Activated CD8-positive, alpha-beta memory T cell treated with anti-CD3 and anti-CD28 coated beads, Interleukin-2, amount 50 U/mL, for 4 hours (primary cell): ENCODE data around the gene MERTK.
"Not testable (repeated sequence)": the region's sequence is repeated elsewhere in the genome, so short reads cannot be mapped to it uniquely, and the experiment has no call there.

ENCODE experiments used
- DNase-seq: peaks from one replicate; pipeline ENCODE4 v3.0.0-alpha.2; 2020

Gene MERTK

DNA sequence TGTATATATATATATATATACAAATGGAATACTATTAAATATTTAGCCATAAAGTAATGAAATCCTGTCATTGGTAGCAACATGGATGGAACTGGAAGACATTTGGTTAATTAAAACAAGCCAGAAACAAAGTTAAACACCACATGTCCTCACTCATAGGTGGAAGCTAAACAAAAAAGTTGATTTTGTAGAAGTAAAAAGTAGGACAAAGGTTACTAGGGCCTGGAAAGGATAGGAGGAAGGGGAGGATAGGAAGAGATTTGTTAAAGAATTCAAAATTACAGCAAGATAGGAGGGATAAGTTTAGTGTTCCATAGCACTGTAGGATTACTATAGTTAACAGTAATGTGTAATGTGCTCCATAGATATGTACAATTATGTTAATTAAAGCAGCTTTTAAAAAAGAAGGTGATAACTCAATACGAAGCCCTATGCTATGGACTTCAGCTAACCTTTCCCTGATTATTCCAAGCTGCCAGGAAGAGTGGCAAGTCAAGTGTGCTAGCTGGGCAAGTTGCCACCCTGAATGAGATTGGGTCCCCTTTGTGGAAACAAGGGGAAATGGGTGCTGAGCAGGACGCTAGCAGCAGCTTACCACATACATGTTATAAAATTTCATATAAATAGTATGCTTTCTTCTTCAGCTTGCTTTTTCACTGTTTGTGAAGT, 12.3 kb downstream of the MERTK start:
- DNase-seq = no peak

- not testable (repeated sequence) for DNase-seq
These were observed 13.0 kb downstream of the MERTK start for GRCh38 chr2:111911295-111911977.

- DNase-seq = no peak
These were observed 14.1 kb downstream of the MERTK start for GRCh38 chr2:111912547-111912946.

DNA sequence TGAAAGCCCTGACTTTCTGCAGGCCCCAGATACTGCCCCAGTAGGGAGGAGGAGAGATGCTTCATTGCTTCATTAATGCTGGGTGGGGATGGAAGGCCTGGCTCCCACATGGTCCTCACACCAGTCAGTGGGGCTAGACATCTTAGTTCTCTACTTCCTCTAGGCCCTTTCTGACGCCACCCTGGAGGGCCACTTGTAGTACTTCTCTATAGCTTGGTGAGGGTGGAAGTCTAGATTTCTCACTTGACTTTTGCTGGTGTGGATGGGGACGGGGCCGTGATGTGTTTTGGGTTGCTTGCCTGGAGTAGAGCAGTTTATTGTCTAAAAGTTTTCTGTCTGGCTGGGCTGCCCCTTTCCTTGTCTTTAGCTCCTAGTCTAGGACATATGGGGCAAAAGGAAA, 18.7 kb downstream of the MERTK start:
- DNase-seq = no peak

- DNase-seq = no peak
These were observed 20.0 kb downstream of the MERTK start for GRCh38 chr2:111918383-111918806.

DNA sequence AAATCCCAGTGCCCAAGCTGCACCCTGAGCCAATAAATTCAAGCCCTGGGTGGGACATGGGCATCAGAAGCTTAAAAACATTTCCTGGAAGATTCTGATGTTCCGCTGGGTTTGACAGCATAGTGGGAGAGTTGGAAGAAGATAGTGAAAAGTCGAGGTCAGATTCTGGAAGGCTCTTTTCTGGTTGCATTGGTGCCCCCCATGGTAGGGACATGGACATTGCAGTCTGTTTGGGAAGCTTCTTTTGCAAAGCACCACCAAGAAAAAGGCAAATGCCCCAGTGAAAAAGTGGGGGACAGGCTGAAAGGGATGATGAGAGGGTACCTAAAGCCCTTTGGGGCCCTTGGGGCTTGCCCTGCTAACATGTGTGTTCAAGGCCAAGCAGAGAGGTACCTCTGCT, 21.0 kb downstream of the MERTK start:
- no peak for DNase-seq

DNA sequence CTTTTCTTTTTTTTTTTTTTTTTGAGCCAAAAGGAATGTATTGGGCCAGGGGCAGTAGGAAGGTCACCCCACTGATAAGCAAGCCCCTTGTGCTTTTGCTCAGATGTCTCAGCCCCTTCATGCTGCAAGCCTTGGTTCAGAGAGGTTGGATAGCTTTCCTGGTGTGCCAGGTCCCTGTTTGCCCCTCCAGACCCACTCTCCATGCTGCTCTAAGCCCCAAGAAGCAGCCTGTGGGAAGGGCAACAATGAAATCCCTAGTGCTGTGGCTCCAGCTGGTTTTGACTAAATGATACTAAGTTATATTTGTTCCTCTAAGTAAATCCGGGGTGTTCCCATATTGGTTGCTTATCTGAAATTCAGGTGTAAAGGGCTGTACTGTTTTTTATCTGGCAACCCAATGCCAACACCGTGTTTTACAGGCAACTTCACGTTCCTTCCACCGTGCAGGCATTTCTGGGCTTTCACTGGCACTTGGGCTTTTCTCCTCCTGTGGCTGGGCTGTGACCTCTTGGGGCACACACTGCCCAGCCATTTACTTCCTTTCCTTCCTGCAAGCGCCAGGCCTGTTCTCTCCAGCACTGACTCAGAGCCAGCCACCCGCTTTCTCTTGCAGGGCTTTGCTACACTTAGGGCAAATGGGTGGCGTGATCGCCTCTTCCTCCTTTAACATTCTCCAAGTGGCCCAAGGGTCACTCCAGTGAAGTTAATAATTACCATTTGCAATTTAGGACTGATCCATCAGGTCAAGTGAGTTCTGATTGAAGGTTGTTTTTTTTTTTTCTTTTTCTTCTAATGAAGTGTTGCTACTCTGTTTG, 21.6 kb downstream of the MERTK start:
- no peak for DNase-seq

- DNase-seq = no peak
These were observed 24.9 kb downstream of the MERTK start for GRCh38 chr2:111923276-111923804.

GRCh38 chr2:111924617-111925107, 26.3 kb downstream of the MERTK start:
- no peak for DNase-seq

- DNase-seq = no peak
These were observed 29.3 kb downstream of the MERTK start for GRCh38 chr2:111927723-111928122.

DNA sequence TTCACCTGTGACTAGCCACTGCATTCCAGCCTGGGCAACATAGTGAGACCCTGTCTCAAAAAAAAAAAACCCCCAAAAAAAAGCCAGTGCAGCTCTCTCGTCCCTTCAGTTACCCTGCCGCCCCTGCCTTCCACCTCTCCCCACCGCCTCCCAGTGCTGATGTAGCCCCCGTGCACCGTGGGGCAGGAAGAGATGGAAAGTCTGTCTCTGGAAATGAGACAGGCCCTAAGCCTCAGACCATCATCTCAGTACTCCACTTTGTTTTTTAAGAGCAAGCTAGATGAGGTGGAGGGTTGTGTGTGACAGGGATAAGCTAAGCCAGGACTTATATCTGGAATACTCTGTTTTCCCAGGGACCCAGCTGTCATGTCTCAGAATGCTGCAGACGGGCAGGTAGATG, 32.0 kb downstream of the MERTK start:
- no peak for DNase-seq

GRCh38 chr2:111930875-111931274, 32.5 kb downstream of the MERTK start:
- no peak for DNase-seq

GRCh38 chr2:111932841-111933291, 34.5 kb downstream of the MERTK start:
- no peak for DNase-seq

DNA sequence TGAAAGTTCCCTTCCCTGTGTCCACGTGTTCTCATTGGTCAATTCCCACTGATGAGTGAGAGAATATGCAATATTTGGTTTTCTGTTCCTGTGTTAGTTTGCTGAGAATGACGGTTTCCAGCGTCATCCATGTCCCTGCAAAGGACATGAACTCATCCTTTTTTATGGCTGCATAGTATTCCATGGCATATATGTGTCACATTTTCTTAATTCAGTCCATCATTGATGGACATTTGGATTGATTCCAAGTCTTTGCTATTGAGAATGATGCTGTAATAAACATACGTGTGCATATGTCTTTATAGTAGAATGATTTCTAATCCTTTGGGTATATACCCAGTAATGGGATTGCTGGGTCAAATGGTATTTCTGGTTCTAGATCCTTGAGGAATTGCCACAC, 35.5 kb downstream of the MERTK start:
- DNase-seq = not testable (repeated sequence)

DNA sequence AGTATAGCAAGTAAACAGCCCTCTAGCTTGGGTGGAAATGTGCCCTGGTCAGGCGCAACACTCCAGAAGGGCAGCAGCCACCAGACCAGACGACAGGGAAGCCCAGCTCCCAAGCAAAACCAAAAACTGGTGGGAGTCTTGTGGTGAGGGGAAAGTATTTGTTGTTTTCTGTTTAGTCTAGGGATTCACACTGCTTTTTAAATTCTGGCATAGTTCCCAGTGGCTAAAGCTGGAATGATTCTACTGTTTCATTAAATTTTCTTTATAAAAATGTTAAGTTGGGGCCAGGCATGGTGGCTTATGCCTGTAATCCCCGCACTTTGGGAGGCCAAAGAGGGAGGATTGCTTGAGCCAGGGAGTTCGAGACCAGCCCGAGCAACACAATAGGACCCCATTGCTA, 38.5 kb downstream of the MERTK start:
- no peak for DNase-seq

- no peak for DNase-seq
These were observed 40.0 kb downstream of the MERTK start for GRCh38 chr2:111938392-111938791.

- no peak for DNase-seq
These were observed 42.2 kb downstream of the MERTK start for GRCh38 chr2:111940333-111941196.

GRCh38 chr2:111941531-111941930, 43.1 kb downstream of the MERTK start:
- DNase-seq = no peak

DNA sequence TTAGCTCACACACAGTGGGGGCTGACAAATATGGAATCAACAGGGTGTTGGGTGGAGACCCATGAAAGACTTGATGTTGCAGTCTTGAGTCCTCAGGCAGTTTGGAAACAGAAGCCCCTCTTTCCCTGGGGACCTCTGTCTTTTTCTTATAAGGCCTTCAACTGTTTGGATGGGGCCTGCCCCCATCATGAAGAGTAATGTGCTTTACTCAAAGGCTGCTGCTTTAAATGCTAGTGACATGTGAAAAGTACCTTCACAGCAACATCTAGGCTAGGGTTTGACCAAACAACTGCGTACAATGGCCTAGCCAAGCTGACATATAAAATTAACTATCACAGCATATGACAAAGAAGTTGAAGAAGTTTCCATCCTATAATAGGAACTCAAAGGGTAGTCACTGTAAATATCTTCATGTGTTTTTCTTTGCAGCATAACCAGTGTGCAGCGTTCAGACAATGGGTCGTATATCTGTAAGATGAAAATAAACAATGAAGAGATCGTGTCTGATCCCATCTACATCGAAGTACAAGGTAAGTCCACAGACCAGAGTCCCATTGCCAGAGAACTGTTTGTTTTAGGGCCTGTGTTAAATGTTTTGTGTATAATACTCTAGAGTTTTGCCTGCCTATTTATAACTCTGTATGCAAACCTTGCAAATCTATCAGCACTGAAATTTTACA, 46.3 kb downstream of the MERTK start:
- no peak for DNase-seq

- no peak for DNase-seq
These were observed 47.3 kb downstream of the MERTK start for GRCh38 chr2:111945444-111946293.
